Measurements from ENCODE around the gene NAV2. TPM values are rescaled to one million over a fixed set of nuclear protein-coding genes. Genes with fewer than 3 reads are reported as not detected.

NAV2 gene
- total RNA-seq, 1 experiment from 2014 or later = 22.7 TPM

GRCh38 chr11:19849947-19850593 is 137.4 kb downstream of the NAV2 start:
- intact Hi-C loops (cut with micrococcal nuclease; ENCODE audit: unreplicated experiment) = no loop called here
- H3K4me1 ChIP-seq (ENCODE audit: control insufficient read depth, insufficient read depth, low read length) = no peaks in the 10 kb centered on the region
- no peaks in the 10 kb centered on the region for H3K27me3 ChIP-seq (ENCODE audit: control insufficient read depth, insufficient read depth, low read length)
- no TSS peak for BruUV-seq (replicated peaks)
- no peaks in the 10 kb centered on the region for H3K9me3 ChIP-seq (ENCODE audit: control insufficient read depth, insufficient read depth, low read depth, low read length)
- H3K4me3 ChIP-seq (ENCODE audit: low read depth in 2 of 2, low read length in 2 of 2) = no peak overlapping the region
- POLR2A ChIA-PET = no interaction called here
- H3K36me3 ChIP-seq (ENCODE audit: control insufficient read depth, insufficient read depth, low read length) = no peaks in the 10 kb centered on the region
- DNase-seq (ENCODE audit: low read depth, low spot score) (peak; percentile 10), ATAC-seq (no peak)
- in situ Hi-C loops (cut with HindIII; ENCODE audit: low pct_unique_long_range_greater_than_20kb, low sequenced_read_pairs) = no loop called here
- H3K27ac ChIP-seq (ENCODE audit: low read length) = no peak overlapping the region
- CTCF ChIA-PET = no interaction called here
- no peak for TF ChIP-seq REST (IDR thresholded peaks at IDR 0.05; ENCODE audit: insufficient read depth in 1 of 2, low read depth in 2 of 2, low read length in 1 of 2)
- TF ChIP-seq CTCF (IDR thresholded peaks at IDR 0.05) = no peak
- TF ChIP-seq POLR2AphosphoS5 (IDR thresholded peaks at IDR 0.05; ENCODE audit: low read depth, low read length) = no peak
- no peak for TF ChIP-seq TCF7L2 (IDR thresholded peaks at IDR 0.05; ENCODE audit: low read depth, low read length)
- TF ChIP-seq SIN3A (IDR thresholded peaks at IDR 0.05; ENCODE audit: borderline replicate concordance, insufficient read depth, low read depth, low read length) = no peak

- no peaks in the 10 kb centered on the region for H3K27me3 ChIP-seq (ENCODE audit: control insufficient read depth, insufficient read depth, low read length)
- ChIA-PET CTCF (interaction anchor here (0.6 kb wide), 1 partner anchor 52 kb away, joined by 3 read pairs; no protein-coding TSS in a partner anchor), POLR2A (no interaction called here)
- H3K4me1 ChIP-seq (ENCODE audit: control insufficient read depth, insufficient read depth, low read length) = no peaks in the 10 kb centered on the region
- no TSS peak for BruUV-seq (replicated peaks)
- ATAC-seq (no peak), DNase-seq (ENCODE audit: low read depth, low spot score) (no peak)
- H3K4me3 ChIP-seq (ENCODE audit: low read depth in 2 of 2, low read length in 2 of 2) = no peak overlapping the region
- in situ Hi-C loops (cut with HindIII; ENCODE audit: low pct_unique_long_range_greater_than_20kb, low sequenced_read_pairs) = no loop called here
- no peaks in the 10 kb centered on the region for H3K9me3 ChIP-seq (ENCODE audit: control insufficient read depth, insufficient read depth, low read depth, low read length)
- H3K27ac ChIP-seq (ENCODE audit: low read length) = no peak overlapping the region
- intact Hi-C loops (cut with micrococcal nuclease; ENCODE audit: unreplicated experiment) = no loop called here
- TF ChIP-seq CTCF (IDR thresholded peaks at IDR 0.05) = no peak
- no peak for TF ChIP-seq REST (IDR thresholded peaks at IDR 0.05; ENCODE audit: insufficient read depth in 1 of 2, low read depth in 2 of 2, low read length in 1 of 2)
- no peak for TF ChIP-seq SIN3A (IDR thresholded peaks at IDR 0.05; ENCODE audit: borderline replicate concordance, insufficient read depth, low read depth, low read length)
- no peak for TF ChIP-seq TCF7L2 (IDR thresholded peaks at IDR 0.05; ENCODE audit: low read depth, low read length)
- no peak for TF ChIP-seq POLR2AphosphoS5 (IDR thresholded peaks at IDR 0.05; ENCODE audit: low read depth, low read length)
- H3K36me3 ChIP-seq (ENCODE audit: control insufficient read depth, insufficient read depth, low read length) = no peaks in the 10 kb centered on the region
These were observed 139.7 kb downstream of the NAV2 start for GRCh38 chr11:19852288-19852687.
